AG10803 (cell line): ENCODE measurements around the gene GSG1L2.

Experiments used
- DNase-seq: peaks from one replicate; pipeline ENCODE4 v3.0.0; 2010; ENCODE audit warnings: low read depth
- H3K4me3 ChIP-seq: 2 replicates; pipeline ENCODE4 v1.5.1; 2011; ENCODE audit warnings: mild to moderate bottlenecking, low read length, control low read depth
- CTCF ChIP-seq: conservative IDR thresholded peaks from 2 replicates; pipeline ENCODE4 v1.5.1; 2011; ENCODE audit warnings: mild to moderate bottlenecking, low read length, control low read depth, inconsistent platforms

Gene GSG1L2

GRCh38 chr17:9814337-9814945, 7.4 kb downstream of the GSG1L2 start:
- no peak for TF ChIP-seq CTCF
- DNase-seq = no peak

GRCh38 chr17:9813166-9813565, 8.7 kb downstream of the GSG1L2 start:
- H3K4me3 ChIP-seq = no peak overlapping the region
- no peak for TF ChIP-seq CTCF

More at GRCh38 chr17:9814337-9814945, 7.4 kb downstream of the GSG1L2 start:
- H3K4me3 ChIP-seq = no peak overlapping the region

GRCh38 chr17:9811537-9811936, 10.3 kb downstream of the GSG1L2 start:
- no peak for DNase-seq
- no peak for TF ChIP-seq CTCF
- H3K4me3 ChIP-seq = no peak overlapping the region

More at GRCh38 chr17:9813166-9813565, 8.7 kb downstream of the GSG1L2 start:
- DNase-seq = no peak

GRCh38 chr17:9811086-9811485, 10.8 kb downstream of the GSG1L2 start:
- H3K4me3 ChIP-seq = no peak overlapping the region
- TF ChIP-seq CTCF = no peak
- no peak for DNase-seq

GRCh38 chr17:9810100-9810949, 11.6 kb downstream of the GSG1L2 start:
- no peak for TF ChIP-seq CTCF
- no peak overlapping the region for H3K4me3 ChIP-seq

GRCh38 chr17:9809409-9809808, 12.5 kb downstream of the GSG1L2 start:
- TF ChIP-seq CTCF = no peak

More at GRCh38 chr17:9810100-9810949, 11.6 kb downstream of the GSG1L2 start:
- DNase-seq = no peak

GRCh38 chr17:9806699-9807098, 15.2 kb downstream of the GSG1L2 start:
- TF ChIP-seq CTCF = no peak
- no peak overlapping the region for H3K4me3 ChIP-seq
- no peak for DNase-seq

More at GRCh38 chr17:9809409-9809808, 12.5 kb downstream of the GSG1L2 start:
- no peak overlapping the region for H3K4me3 ChIP-seq
- DNase-seq = no peak
